HG03103 (cell line): ENCODE measurements around the gene MED13L.
A peak's percentile ranks its signal among the peaks of the same experiment; 100 is the strongest.

Source experiments
- ATAC-seq: cut with Tn5 transposase; IDR thresholded peaks from one replicate; pipeline ENCODE4 v1.9.1; 2021; ENCODE audit warnings: low read depth; ENCODE audit not compliant: unreplicated experiment

MED13L gene

GRCh38 chr12:116099652-116100432, 177.7 kb downstream of the MED13L start:
- ATAC-seq, result no peak

- no peak for ATAC-seq
Measured at GRCh38 chr12:116096874-116097273, 180.6 kb downstream of the MED13L start.

DNA sequence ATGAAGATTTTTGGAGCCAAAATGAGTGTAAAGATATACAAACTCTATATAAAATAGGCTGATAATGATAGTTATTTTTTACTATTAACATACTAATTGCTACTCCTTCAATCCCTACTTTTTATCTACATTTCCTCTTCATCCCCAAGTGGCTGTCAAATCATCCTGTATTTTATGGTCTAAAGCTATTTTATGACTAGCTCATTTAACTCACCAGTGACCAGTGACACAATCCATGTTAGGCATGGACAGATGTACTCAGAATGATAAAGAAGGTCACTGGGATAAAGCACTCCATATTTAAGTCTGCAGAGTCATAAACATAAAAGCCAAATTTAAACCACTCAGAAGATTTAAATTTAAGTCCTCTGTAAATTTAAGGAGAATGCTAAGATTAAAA, 183.0 kb downstream of the MED13L start:
- no peak for ATAC-seq

DNA sequence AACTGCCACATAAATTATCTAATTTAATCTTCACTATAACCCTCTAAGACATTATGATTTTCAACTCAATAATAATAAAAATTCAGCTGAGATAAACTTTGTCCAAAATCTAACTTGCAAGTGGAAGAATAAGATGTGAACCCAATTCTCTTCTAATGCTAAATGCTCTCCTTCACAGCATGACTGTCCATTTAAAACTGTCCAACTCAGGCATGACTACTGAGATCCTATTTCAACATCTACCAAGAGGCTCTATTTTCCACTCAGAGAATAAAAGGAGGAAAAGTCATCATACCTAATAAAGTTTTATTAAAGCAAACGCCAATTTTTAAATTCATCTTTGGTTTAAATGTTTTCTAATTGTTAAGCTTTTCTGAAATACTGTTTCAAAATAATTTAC, 183.6 kb downstream of the MED13L start:
- no peak for ATAC-seq

- no peak for ATAC-seq
Measured at GRCh38 chr12:116092776-116093175, 184.7 kb downstream of the MED13L start.

DNA sequence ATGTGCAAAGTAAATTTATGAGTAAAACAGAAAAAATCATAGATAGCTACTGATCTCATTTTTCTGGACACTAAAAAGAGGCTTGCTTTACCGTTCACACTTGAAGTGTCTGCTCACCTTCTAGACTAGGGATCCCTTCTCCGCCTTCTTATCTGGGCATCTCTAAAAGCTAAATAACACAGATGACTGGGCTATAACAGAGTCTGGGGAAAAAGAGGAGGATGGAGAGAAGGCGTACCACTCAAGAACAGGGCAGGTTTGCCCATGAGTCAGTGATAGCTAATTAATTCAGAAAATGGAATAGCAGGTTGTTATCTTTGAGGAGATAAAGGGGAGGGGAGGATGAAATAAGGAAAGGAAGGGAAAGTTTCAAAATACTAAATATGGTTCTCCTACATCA, 185.3 kb downstream of the MED13L start:
- ATAC-seq, result no peak

- ATAC-seq, result no peak
Measured at GRCh38 chr12:116091579-116091978, 185.9 kb downstream of the MED13L start.

DNA sequence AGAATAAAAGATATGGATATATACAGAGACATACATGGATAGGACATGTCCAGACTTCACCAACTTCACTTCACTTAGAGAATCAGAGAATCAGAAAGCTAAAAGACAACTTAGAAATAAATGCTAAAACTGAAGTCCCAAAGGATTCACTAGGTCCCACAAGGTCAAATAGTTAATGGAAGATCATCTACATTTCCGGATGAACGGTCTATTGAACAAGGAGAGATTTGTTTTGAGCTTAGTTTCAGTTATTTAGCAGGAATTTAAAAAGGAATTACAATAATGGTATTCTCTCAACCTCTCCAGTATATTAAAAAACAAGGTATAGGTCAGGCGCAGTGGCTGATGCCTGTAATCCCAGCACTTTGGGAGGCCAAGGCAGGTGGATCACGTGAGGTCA, 187.0 kb downstream of the MED13L start:
- no peak for ATAC-seq

- no peak for ATAC-seq
Measured at GRCh38 chr12:116089080-116089479, 188.4 kb downstream of the MED13L start.

- peak; percentile 53 for ATAC-seq
Measured at GRCh38 chr12:116087962-116088361, 189.5 kb downstream of the MED13L start.

GRCh38 chr12:116087399-116087798, 190.1 kb downstream of the MED13L start:
- no peak for ATAC-seq

- no peak for ATAC-seq
Measured at GRCh38 chr12:116080415-116080814, 197.1 kb downstream of the MED13L start.

GRCh38 chr12:116078396-116078795, 199.1 kb downstream of the MED13L start:
- ATAC-seq, result no peak

GRCh38 chr12:116077431-116077830, 200.1 kb downstream of the MED13L start:
- no peak for ATAC-seq

DNA sequence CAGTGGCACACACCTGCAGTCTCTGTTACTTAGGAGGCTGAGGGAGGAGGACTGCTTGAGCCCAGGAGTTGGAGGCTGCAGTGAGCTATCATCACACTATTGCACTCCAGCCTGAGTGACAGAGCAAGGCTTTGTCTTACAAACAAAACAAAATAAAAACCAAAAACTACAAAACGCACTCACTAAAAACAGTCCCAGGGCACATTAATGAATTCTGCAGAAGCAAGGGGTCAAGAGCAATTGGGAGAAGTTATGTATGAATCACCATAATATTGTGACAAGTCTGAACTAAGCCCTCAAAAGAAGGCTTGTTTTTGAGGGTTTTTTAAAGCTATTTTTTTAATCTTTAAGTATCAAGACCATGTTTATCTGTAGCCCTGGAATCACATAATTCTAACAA, 201.1 kb downstream of the MED13L start:
- no peak for ATAC-seq

GRCh38 chr12:116074686-116075085, 202.8 kb downstream of the MED13L start:
- ATAC-seq, result no peak

- no peak for ATAC-seq
Measured at GRCh38 chr12:116071555-116072230, 205.8 kb downstream of the MED13L start.

- ATAC-seq, result no peak
Measured at GRCh38 chr12:116070444-116070843, 207.0 kb downstream of the MED13L start.

DNA sequence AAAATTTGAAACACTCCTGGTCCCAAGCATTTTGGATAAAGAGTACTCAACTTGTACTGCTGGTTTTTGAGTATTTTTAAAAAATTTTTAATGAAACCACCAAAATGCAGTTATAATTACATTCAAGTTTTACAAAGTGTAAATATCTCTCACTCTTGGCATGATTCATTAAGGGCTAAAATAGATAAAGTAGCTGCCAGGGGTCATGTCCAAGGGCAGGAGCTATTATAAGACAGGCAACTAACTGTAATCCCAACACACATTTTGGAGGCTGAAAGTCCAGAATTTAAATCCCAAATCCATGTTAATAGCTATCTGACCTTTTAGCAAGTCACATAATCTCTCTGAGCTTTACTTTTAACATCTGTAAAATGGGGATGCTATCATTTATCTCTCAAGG, 207.6 kb downstream of the MED13L start:
- no peak for ATAC-seq

- no peak for ATAC-seq
Measured at GRCh38 chr12:116068853-116069252, 208.6 kb downstream of the MED13L start.

DNA sequence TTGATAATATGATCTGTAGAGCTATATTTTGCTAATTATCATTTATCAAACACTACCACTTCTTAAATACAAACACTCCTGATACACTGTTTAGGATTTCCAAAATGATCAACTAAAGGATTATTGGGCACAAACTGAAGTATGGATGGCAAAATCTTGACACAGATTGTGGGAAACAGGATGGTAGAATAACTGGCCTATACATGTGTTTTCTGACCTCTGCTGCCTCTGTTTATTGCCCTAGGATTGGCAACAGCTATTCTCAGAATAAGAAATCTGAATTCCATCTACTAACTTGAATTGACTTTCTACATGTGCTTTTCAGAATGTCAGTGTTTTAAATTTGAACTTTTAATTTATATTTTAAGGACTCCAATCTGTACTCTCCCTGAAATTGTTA, 209.1 kb downstream of the MED13L start:
- no peak for ATAC-seq

GRCh38 chr12:116067892-116068291, 209.6 kb downstream of the MED13L start:
- no peak for ATAC-seq
